HG03139 (cell line): ENCODE data around the gene KLHL40.
"Not testable (repeated sequence)": the region's sequence is repeated elsewhere in the genome, so short reads cannot be mapped to it uniquely, and the experiment has no call there.

Experiments
- ATAC-seq: cut with Tn5 transposase; IDR thresholded peaks from one replicate; pipeline ENCODE4 v1.9.1; 2021; ENCODE audit not compliant: unreplicated experiment

KLHL40 gene

DNA sequence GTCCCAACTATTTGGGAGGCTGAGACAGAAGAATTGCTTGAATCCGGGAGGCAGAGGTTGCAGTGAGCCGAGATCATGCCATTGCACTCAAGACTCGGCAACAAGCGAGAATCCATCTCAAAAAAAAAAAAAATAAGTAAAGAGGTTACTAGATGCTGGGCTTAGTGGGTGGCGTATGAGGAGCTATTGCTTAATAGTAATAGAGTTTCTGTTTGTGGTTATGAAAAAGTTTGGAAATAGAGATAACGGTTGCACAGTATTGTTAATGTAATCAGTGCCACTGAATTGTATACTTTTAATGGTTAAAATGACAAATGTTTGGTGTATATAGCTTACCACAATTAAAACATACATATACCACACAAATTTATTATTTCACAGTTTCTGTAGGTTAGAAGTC lies 32.0 kb downstream of the KLHL40 start:
- no peak for ATAC-seq

- ATAC-seq, result no peak
These were observed 33.0 kb downstream of the KLHL40 start for GRCh38 chr3:42718338-42718737.

DNA sequence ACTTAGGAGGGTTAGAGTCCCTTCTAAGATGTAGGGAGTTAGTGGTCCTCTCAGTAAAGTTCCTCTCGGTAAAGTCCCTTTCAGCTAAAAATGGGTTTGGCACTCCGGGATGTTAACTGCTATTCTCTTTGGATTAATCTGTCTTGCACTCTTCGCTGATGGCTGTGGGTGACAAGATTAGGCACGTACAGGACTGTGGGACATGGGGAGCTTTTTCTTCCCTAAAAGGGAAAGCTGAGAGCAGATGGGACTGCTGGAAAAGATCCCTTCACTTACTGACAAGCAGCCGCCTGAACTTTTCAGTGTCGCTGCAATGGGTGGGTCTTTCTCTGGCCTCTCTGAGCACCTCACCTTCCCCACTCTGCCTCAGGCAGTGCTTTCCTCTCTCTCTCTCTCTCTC lies 33.7 kb downstream of the KLHL40 start:
- no peak for ATAC-seq

- no peak for ATAC-seq
These were observed 34.8 kb downstream of the KLHL40 start for GRCh38 chr3:42720126-42720525.

DNA sequence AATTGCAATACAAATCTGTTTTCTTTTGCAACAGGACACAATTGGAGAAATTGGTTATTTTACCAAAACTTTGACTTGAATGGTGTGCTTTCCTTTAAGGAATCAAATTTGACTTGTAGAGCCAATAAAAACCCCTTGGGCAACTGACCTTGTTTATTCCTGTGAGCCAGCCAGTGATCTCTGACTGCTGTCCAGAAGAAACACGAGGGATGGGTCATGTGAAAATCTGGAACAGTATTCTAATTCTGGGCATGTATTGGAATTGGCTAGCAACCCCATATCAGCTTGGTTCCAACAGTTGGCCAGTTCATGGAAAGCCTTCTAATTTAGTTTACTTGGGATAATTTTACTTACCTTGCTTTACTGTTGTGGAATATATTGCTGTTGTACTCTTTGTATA lies 36.4 kb downstream of the KLHL40 start:
- no peak for ATAC-seq

DNA sequence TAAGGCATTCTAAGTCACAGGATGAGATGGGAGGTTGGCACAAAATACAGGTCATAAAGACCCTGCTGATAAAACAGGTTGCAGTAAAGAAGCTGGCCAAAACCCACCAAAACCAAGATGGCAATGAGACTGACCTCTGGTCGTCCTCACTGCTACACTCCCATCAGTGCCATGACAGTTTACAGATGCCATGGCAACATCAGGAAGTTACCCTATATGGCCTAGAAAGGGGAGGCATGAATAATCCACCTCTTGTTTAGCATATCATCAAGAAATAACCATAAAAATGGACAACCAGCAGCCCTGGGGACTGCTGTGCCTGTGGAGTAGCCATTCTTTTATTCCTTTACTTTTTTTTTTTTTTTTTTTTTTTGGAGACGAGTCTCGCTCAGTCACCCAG lies 37.1 kb downstream of the KLHL40 start:
- not testable (repeated sequence) for ATAC-seq

- ATAC-seq, result no peak
These were observed 37.9 kb downstream of the KLHL40 start for GRCh38 chr3:42723219-42723618.

GRCh38 chr3:42725454-42725853 lies 40.1 kb downstream of the KLHL40 start:
- ATAC-seq, result no peak

- no peak for ATAC-seq
These were observed 42.7 kb downstream of the KLHL40 start for GRCh38 chr3:42728056-42728455.

- no peak for ATAC-seq
These were observed 43.5 kb downstream of the KLHL40 start for GRCh38 chr3:42728668-42729364.

DNA sequence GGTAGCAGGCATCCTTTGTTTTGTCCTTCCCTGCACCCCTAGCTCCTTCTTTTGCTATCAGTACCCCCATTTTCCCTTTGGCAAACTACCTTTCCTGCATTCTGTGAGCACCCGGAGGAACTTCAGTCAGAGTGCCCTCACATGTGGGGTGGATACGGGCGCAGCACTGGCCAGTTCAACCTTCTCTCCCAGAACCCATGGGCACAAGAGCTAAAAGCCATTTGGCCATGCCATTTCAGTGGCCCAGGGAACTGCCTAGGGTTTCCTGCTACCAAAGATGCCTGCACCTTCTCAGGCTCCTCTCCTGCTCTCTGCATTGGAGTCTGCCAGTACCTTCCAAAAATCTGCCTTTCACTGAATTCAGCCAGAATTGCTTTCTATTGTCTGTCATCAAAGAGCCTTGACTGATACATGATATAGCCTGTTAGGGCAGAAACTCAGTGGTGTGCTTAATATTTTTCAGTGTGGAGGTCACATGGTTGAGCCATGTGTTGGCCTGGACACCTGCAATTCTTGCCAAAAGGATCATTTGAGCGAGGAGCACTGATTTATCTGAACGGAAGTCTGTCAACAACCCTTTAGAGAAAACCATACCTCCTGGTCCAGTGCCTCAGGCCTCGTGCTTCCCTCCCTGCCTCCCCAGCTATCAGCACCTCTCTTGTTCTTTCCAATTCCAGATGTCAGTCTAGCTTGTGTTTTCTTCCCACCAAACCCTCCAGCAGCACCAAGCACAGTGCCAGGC lies 44.2 kb downstream of the KLHL40 start:
- ATAC-seq, result no peak

DNA sequence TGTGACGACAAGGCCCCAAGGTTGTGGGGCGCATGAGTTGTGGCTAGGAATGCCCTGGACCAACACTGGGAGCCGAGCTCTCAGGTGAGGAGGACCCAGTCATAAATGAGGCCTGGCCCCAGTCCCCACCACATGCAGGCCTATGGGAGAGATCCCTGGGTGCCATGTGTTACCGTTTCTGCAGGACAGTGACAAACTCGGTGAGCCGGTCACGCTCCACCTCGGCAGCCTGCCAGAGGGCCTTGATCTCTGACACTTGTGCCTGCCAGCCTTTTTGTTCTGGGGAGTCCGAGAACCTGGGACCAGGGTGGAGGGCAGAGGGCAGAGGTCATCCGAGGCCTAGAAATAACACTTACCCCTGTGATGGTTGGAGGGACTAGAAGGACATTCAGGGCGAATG lies 45.0 kb downstream of the KLHL40 start:
- ATAC-seq, result no peak

- no peak for ATAC-seq
These were observed 45.5 kb downstream of the KLHL40 start for GRCh38 chr3:42730706-42731420.

- no peak for ATAC-seq
These were observed 46.3 kb downstream of the KLHL40 start for GRCh38 chr3:42731476-42732195.

- ATAC-seq, result no peak
These were observed 47.0 kb downstream of the KLHL40 start for GRCh38 chr3:42732196-42732828.

DNA sequence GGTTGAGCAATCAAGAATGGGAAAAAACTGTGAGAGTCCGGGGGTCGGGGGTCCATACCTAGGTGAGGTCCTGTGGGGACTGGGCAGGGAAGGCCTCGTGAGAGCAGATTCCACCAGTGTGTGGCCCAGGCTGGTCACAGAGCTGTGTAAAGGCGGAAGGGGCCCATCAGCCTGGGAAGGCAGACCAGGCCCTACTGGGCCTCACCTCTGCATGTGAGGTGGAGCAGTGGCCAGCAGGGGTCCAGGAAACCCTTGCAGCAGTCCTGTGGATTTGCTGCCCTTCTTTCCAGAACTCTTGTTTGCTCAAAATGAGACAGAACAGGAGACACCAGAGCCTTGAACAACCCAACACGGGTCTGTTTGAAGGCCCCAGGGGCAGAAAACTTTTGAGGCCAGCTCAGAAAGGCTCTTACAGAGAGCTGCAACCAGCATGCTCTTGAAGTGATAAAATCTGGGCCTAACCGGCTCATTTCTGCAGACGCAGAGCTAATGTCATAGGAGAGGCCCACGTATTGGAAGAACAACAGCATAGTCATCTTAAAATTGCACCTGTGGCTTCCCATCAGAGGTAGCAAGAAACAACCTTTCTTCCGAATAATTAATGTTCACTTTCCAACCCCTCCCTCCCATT lies 47.6 kb downstream of the KLHL40 start:
- ATAC-seq, result no peak

- no peak for ATAC-seq
These were observed 48.3 kb downstream of the KLHL40 start for GRCh38 chr3:42733501-42734262.

- no peak for ATAC-seq
These were observed 49.0 kb downstream of the KLHL40 start for GRCh38 chr3:42734263-42734860.

- no peak for ATAC-seq
These were observed 49.7 kb downstream of the KLHL40 start for GRCh38 chr3:42735019-42735418.
